Measurements from ENCODE around the gene CASQ1.

The CASQ1 gene

GRCh38 chr1:160168609-160169369 is 21.6 kb upstream of the CASQ1 start:
- DNase-seq (ENCODE audit: low spot score), result no peak

GRCh38 chr1:160169553-160170399 is 20.6 kb upstream of the CASQ1 start:
- DNase-seq (ENCODE audit: low spot score), result no peak

- DNase-seq (ENCODE audit: low spot score), result no peak
These were observed 19.0 kb upstream of the CASQ1 start for GRCh38 chr1:160171354-160171753.

- DNase-seq (ENCODE audit: low spot score), result no peak
These were observed 18.4 kb upstream of the CASQ1 start for GRCh38 chr1:160171980-160172379.

GRCh38 chr1:160177231-160177630 is 13.1 kb upstream of the CASQ1 start:
- DNase-seq (ENCODE audit: low spot score), result no peak

- DNase-seq (ENCODE audit: low spot score), result no peak
These were observed 12.7 kb upstream of the CASQ1 start for GRCh38 chr1:160177667-160178066.

GRCh38 chr1:160178731-160179130 is 11.6 kb upstream of the CASQ1 start:
- no peak for DNase-seq (ENCODE audit: low spot score)

GRCh38 chr1:160179336-160179735 is 11.0 kb upstream of the CASQ1 start:
- no peak for DNase-seq (ENCODE audit: low spot score)

GRCh38 chr1:160186246-160186645 is 4.1 kb upstream of the CASQ1 start:
- DNase-seq (ENCODE audit: low spot score), result no peak

- no peak for DNase-seq (ENCODE audit: low spot score)
These were observed 3.6 kb upstream of the CASQ1 start for GRCh38 chr1:160186729-160187128.

- DNase-seq (ENCODE audit: low spot score), result no peak
These were observed 3.0 kb upstream of the CASQ1 start for GRCh38 chr1:160187407-160187806.

GRCh38 chr1:160188341-160188740 is 2.0 kb upstream of the CASQ1 start:
- no peak for DNase-seq (ENCODE audit: low spot score)

- DNase-seq (ENCODE audit: low spot score), result no peak
These were observed 1.4 kb downstream of the CASQ1 start for GRCh38 chr1:160191756-160192155.

GRCh38 chr1:160192234-160192633 is 1.9 kb downstream of the CASQ1 start:
- DNase-seq (ENCODE audit: low spot score), result no peak

- DNase-seq (ENCODE audit: low spot score), result peak; percentile 74
These were observed 2.9 kb downstream of the CASQ1 start for GRCh38 chr1:160193091-160193819.

- DNase-seq (ENCODE audit: low spot score), result no peak
These were observed 3.7 kb downstream of the CASQ1 start for GRCh38 chr1:160193832-160194736.

GRCh38 chr1:160194737-160195059 is 4.3 kb downstream of the CASQ1 start:
- DNase-seq (ENCODE audit: low spot score), result no peak

GRCh38 chr1:160196143-160196542 is 5.8 kb downstream of the CASQ1 start:
- no peak for DNase-seq (ENCODE audit: low spot score)

GRCh38 chr1:160197231-160197630 is 6.9 kb downstream of the CASQ1 start:
- no peak for DNase-seq (ENCODE audit: low spot score)

- DNase-seq (ENCODE audit: low spot score), result no peak
These were observed 10.4 kb downstream of the CASQ1 start for GRCh38 chr1:160200786-160201185.

GRCh38 chr1:160204526-160205241 is 14.3 kb downstream of the CASQ1 start:
- DNase-seq (ENCODE audit: low spot score), result no peak

Measured in SW480 (cell line).